GM23338 (cell line): ENCODE measurements around the gene YTHDC2.

Experiments used
- CREB1 ChIP-seq: fragments of 250-450 bp; sonication (Bioruptor Pico); IDR thresholded peaks from 2 replicates; pipeline ENCODE4 v1.5.0; 2020; ENCODE audit warnings: low read depth, mild to moderate bottlenecking, moderate library complexity
- CTCF ChIP-seq, 2 experiments: fragments of 200-600 bp in 1 of 2; sonication (generic) in 1 of 2; conservative IDR thresholded peaks; 2 replicates each; pipeline versions ENCODE4 v1.5.1 to v1.6.1; 2016 to 2017; ENCODE audit warnings: antibody characterized with exemption in 2 of 2, low read depth in 2 of 2, mild to moderate bottlenecking in 2 of 2, moderate library complexity in 1 of 2
- EZH2 ChIP-seq: fragments of 200-600 bp; sonication (generic); IDR thresholded peaks from one replicate; pipeline ENCODE4 v1.8.0; 2017; ENCODE audit warnings: antibody characterized with exemption, mild to moderate bottlenecking, low read depth; ENCODE audit not compliant: unreplicated experiment
- EZH2phosphoT487 ChIP-seq: fragments of 200-600 bp; sonication (generic); IDR thresholded peaks from one replicate; pipeline ENCODE4 v1.8.1; 2018; ENCODE audit warnings: antibody characterized with exemption; ENCODE audit not compliant: unreplicated experiment
- POLR2AphosphoS5 ChIP-seq: IDR thresholded peaks from 2 replicates; pipeline ENCODE4 v1.6.1; 2016; ENCODE audit warnings: antibody characterized with exemption, low read depth
- REST ChIP-seq: IDR thresholded peaks from one replicate; pipeline ENCODE4 v1.6.1; 2018; ENCODE audit warnings: antibody characterized with exemption; ENCODE audit not compliant: unreplicated experiment

- TF ChIP-seq REST (no peak), CTCF (conservative IDR thresholded peaks at IDR 0.05; ENCODE audit: low read depth in 2 of 2) (no peak), POLR2AphosphoS5 (no peak), EZH2 (no peak), CREB1 (CRISPR knock-in tag) (no peak), EZH2phosphoT487 (no peak)
Observed at GRCh38 chr5:113552137-113552536, 38.6 kb downstream of the YTHDC2 start.
